GM13977 (cell line): Measurements from ENCODE around the gene CD63.

Experiments
- DNase-seq: peaks from one replicate; pipeline ENCODE4 v3.0.0; 2012; ENCODE audit warnings: low spot score
- in situ Hi-C: fragments of 300-500 bp; cut with MboI; formaldehyde crosslinking; loops from one replicate; pipeline ENCODE4 v1.12.0; 2022; ENCODE audit warnings: low sequenced_read_pairs, low pct_unique_long_range_greater_than_20kb, mixed read lengths, inconsistent platforms; ENCODE audit not compliant: unreplicated experiment
- TF ChIP-seq, protein P1 (sequence below): IDR thresholded peaks from 2 replicates; pipeline ENCODE4 v1.5.1; 2012; ENCODE audit warnings: mild to moderate bottlenecking, control low read depth; ENCODE audit not compliant: insufficient read depth; ENCODE audit errors: extremely low read depth, missing control alignments

The CD63 gene

DNA sequence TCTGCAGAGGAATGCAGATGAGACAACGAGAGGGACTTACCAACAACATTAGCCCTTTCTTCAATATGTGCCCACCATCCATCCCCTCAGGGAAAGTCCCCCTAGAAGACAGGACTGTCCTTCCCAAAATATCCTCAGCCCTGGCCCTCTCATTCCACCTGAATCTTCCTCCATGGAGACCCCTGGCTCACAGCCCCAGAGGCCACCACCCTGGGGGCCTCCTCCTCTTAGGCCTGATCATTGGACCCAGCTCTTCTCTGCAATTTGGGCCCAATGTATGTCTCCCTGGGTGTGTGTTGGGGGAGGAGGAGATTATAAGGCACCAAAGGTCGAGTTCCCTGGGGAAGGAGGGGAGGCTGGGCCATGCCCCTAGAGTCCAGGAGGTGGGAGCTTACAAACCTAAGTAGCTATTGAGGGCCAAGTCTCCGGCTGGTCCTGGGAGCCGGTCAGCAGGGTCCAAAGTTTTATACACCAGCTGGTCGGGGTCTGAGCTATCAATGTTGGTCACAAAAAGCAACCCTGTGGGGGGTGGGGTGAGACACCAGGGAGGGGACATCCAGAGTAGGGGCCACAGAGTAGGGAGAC, 29.2 kb downstream of the CD63 start:
- TF ChIP-seq, protein P1, sequence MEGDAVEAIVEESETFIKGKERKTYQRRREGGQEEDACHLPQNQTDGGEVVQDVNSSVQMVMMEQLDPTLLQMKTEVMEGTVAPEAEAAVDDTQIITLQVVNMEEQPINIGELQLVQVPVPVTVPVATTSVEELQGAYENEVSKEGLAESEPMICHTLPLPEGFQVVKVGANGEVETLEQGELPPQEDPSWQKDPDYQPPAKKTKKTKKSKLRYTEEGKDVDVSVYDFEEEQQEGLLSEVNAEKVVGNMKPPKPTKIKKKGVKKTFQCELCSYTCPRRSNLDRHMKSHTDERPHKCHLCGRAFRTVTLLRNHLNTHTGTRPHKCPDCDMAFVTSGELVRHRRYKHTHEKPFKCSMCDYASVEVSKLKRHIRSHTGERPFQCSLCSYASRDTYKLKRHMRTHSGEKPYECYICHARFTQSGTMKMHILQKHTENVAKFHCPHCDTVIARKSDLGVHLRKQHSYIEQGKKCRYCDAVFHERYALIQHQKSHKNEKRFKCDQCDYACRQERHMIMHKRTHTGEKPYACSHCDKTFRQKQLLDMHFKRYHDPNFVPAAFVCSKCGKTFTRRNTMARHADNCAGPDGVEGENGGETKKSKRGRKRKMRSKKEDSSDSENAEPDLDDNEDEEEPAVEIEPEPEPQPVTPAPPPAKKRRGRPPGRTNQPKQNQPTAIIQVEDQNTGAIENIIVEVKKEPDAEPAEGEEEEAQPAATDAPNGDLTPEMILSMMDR: no peak
- no peak for DNase-seq
- in situ Hi-C loops: no loop called here

DNA sequence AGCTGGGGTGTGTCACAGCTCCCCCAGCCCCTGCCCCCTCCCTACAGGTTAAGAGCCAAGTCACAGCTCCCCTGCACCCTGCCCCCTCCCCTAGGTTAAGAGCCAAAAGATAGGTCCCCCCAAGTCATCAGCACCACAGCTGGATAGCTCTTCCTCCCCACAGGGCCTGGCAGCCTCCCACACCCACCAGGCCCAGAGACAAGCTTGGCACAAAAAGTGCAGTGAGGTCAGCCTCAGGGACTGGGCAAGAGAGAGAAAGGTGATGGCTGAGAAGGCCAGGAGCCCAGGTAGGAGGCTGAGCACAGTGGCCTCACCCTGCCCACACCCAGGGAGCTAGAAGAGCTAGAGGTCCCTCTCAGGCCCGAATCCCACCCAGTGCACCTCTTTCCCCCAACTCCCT, 29.8 kb downstream of the CD63 start:
- in situ Hi-C loops: no loop called here
- TF ChIP-seq, protein P1: no peak
- DNase-seq: no peak

DNA sequence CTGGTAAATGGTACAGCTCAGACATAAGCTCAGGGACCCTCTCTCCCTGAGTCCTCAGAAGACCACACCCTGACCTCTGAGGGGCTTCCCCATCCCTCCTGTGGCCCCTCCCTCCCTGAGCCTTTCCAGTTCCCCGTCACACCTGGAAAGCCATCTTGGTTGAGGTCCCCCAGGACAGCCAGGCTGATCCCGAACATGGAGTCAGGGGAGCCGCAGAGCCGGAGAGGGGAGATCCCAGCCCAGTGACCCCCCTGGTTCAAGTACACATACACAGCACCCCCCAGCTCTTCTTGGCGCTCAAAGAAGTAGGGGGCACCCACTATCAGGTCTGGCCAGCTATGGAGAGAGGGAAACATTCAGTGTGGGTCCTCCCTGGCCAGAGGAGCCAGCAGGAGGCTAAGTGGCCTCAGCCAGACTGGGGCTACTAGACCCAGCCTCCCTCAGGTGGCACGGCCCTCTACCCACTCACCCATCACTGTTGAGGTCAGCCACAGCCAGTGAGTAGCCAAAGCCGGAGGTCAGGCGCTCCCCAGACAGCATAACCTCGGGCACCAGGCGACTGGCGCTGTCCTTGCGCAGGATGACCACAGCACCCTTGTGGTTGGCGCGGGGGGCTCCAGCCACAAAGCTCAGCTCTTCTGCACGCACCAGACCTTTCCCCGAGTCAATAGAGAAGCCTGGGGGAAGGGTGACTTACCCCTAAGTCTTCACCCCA, 30.4 kb downstream of the CD63 start:
- TF ChIP-seq, protein P1: no peak

DNA sequence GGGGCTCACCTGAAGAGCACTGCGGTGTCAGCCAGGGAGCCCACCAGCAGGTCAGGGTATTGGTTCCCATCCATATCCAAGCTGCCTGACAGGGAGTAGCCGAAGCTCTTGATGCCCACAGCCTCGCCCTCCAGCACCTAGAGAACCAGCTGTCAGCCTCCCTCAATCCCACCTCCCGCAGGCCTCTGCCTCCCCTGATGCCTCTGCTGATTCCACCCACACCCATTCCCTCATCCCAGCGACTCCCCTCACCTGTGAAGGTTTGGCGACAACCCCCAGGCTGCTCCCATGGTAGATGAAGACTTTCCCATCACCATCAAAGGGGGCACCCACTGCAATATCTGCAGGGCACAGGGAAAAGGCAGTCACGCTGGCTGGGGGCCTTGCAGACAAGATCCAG, 31.1 kb downstream of the CD63 start:
- TF ChIP-seq, protein P1: no peak
- no peak for DNase-seq
- in situ Hi-C loops: no loop called here

More for the DNA sequence above, 30.4 kb downstream of the CD63 start:
- in situ Hi-C loops: no loop called here
- no peak for DNase-seq

DNA sequence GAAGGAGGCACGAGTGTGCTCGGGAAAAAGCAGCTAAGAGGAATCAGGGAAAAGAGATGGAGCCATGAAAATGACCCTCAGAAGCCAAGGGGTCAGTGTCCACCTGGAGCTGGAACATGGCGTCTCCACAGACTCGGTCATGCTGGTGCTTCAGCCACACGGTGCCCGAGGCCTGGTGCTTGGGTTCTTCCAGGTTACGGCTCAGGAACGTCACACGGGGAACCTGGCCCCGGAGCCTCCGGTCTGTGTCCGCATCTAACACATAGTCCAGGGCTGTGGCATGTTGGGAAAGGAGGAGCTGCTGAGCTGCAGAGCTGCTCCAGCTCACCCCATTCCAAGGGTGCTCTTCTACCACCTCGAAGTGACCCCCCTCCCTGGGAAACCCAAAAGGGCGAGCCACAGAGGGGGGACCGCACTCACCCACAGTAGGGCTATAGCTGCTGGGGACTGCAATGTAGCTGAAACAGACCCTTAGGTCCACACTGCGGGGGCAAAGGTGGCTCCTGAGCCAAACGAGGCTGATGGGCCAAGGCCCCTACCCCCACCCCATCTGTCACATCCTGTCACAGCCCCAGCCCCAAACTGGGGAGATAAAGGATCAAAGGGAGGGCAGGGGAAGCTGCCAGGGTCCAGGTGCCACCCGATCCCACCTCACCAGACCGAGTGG, 31.9 kb downstream of the CD63 start:
- no peak for DNase-seq
- in situ Hi-C loops: no loop called here
- TF ChIP-seq, protein P1: no peak

DNA sequence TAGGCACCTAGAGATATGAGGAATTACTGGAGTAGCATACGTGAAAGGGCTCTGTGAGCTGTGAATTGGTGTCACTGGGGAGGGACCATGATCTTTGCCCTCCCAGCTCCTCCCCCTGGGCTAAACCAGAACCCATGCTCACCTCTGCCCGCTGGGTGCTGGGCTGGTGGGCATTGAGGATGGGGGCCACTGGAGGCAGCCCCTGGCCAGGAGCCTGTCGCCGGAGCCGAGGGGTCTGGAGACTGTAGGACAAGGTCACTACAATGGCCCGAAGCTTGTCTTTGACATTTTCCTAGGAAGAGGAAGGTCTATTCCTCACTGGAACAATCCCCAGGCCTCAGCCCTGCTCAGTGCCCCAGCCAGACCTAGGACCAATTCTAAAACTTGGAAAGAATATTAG, 32.7 kb downstream of the CD63 start:
- in situ Hi-C loops: no loop called here
- TF ChIP-seq, protein P1: no peak
- no peak for DNase-seq
